ENCODE measurements around the gene CDH4. TPM values are rescaled to one million over a fixed set of nuclear protein-coding genes. Genes with fewer than 3 reads are reported as not detected.

Gene CDH4
- total RNA-seq, 1 donor from 2014 or later = 12.1 TPM

GRCh38 chr20:61643656-61644377 is 391.8 kb downstream of the CDH4 start:
- no peak for TF ChIP-seq CTCF (IDR thresholded peaks at IDR 0.05; ENCODE audit: insufficient read depth, low read length, severe bottlenecking)
- H3K4me3 ChIP-seq (ENCODE audit: low read depth, low read length) = no peak overlapping the region
- H3K27me3 ChIP-seq (ENCODE audit: control insufficient read depth, insufficient read depth, low read length) = no peaks in the 10 kb centered on the region
- FAIRE-seq = no peak
- no peaks in the 10 kb centered on the region for H3K36me3 ChIP-seq (ENCODE audit: control insufficient read depth, insufficient read depth, low read length)
- DNase-seq (ENCODE audit: low read depth) = no peak

GRCh38 chr20:61644378-61645076 is 392.5 kb downstream of the CDH4 start:
- no peaks in the 10 kb centered on the region for H3K27me3 ChIP-seq (ENCODE audit: control insufficient read depth, insufficient read depth, low read length)
- no peak for FAIRE-seq
- no peak for DNase-seq (ENCODE audit: low read depth)
- H3K4me3 ChIP-seq (ENCODE audit: low read depth, low read length) = no peak overlapping the region
- no peak for TF ChIP-seq CTCF (IDR thresholded peaks at IDR 0.05; ENCODE audit: insufficient read depth, low read length, severe bottlenecking)
- H3K36me3 ChIP-seq (ENCODE audit: control insufficient read depth, insufficient read depth, low read length) = no peaks in the 10 kb centered on the region

GRCh38 chr20:61645732-61646131 is 393.7 kb downstream of the CDH4 start:
- FAIRE-seq (no peak), DNase-seq (ENCODE audit: low read depth) (no peak)
- no peak for TF ChIP-seq CTCF (IDR thresholded peaks at IDR 0.05; ENCODE audit: insufficient read depth, low read length, severe bottlenecking)
- Histone ChIP-seq H3K27me3 (ENCODE audit: control insufficient read depth, insufficient read depth, low read length) (no peaks in the 10 kb centered on the region), H3K36me3 (ENCODE audit: control insufficient read depth, insufficient read depth, low read length) (no peaks in the 10 kb centered on the region), H3K4me3 (ENCODE audit: low read depth, low read length) (no peak overlapping the region)

GRCh38 chr20:61646453-61646852 is 394.4 kb downstream of the CDH4 start:
- H3K36me3 ChIP-seq (ENCODE audit: control insufficient read depth, insufficient read depth, low read length) = no peaks in the 10 kb centered on the region
- no peaks in the 10 kb centered on the region for H3K27me3 ChIP-seq (ENCODE audit: control insufficient read depth, insufficient read depth, low read length)
- no peak overlapping the region for H3K4me3 ChIP-seq (ENCODE audit: low read depth, low read length)
- no peak for TF ChIP-seq CTCF (IDR thresholded peaks at IDR 0.05; ENCODE audit: insufficient read depth, low read length, severe bottlenecking)
- no peak for DNase-seq (ENCODE audit: low read depth)
- FAIRE-seq = no peak

- DNase-seq (ENCODE audit: low read depth) (no peak), FAIRE-seq (no peak)
- no peaks in the 10 kb centered on the region for H3K36me3 ChIP-seq (ENCODE audit: control insufficient read depth, insufficient read depth, low read length)
- no peak overlapping the region for H3K4me3 ChIP-seq (ENCODE audit: low read depth, low read length)
- no peak for TF ChIP-seq CTCF (IDR thresholded peaks at IDR 0.05; ENCODE audit: insufficient read depth, low read length, severe bottlenecking)
- no peaks in the 10 kb centered on the region for H3K27me3 ChIP-seq (ENCODE audit: control insufficient read depth, insufficient read depth, low read length)
Measured at GRCh38 chr20:61646986-61647385, 394.9 kb downstream of the CDH4 start.
